NCI-H187 treated with DMSO at 0.1 percent for 48 hours (cell line): ENCODE measurements around the gene WDR4.
"Not testable (repeated sequence)": the region's sequence is repeated elsewhere in the genome, so short reads cannot be mapped to it uniquely, and the experiment has no call there.

ENCODE experiments used
- DNase-seq: peaks from one replicate; lab custom pipeline; 2025; lab: John Stamatoyannopoulos, UW

The WDR4 gene

DNA sequence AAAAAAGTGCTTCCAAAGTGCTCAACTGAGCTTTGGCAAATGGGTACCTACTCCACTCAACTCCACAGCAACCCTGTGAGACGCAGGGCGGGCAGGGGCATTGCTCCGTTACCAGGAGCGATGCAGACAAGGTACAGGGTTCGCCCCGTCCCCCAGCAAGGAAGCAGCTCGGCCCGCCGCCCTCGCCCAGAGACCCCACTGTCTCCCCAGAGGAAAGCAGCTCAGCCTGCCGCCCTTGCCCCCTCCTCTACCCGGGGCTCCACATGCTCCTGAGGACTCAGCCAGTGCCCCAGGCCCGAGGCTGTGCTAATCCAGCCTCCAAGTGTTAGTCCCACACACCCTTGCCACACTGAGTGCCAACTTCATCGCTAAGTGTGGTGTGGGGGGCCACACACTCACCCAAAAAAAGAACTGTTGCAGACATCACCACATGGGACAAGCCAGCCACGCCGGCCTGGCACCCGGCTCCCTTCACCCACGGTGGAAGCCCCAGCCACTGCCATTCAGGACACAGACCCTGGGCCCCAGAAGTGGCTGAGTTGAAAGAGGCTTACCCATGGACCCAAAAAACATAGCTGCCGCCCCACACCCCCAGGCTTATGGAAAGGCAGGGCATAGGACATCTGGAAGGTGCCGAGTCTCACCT is 26.3 kb downstream of the WDR4 start:
- no peak for DNase-seq

DNA sequence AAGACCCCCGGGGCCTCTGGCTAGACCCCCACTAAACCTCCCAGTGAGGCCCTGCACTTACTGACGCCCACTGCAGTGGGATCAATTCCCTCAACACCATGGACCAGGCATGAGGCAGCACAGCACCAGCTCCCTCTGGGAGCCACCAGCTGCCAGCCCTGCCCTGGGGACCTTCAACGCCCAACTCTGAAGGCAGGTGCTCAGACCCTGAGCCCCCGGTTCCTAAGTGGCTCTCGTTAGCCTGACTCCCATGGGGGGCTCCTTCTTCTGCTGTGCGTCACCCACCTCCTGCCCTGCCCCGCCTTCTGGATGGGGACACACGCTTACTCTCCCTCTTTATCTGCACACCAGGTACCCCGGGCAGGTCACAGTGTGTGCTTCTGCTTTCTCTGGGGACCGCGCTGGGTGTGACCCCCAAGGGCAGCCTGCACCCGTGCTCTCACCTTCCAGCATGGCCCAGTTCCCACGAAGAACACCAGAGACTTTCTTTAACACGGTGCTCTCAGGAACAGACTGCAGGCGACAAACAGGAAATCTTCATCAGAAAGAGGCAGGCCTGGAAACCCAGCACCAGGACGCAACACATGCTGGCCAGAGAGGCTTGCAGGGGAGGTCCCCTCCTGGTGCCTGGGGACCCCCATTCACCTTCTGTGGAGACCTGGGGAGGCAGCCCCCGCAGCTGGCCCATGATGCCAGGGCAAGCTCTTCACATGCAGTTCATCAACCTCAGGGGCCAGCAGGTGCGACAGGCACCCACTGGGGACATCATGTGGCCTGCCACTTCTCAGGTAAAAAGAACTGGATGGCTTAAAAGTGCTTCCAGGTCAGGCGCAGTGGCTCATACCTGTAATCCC is 27.3 kb downstream of the WDR4 start:
- no peak for DNase-seq

- no peak for DNase-seq
Measured at GRCh38 chr21:42850866-42851391, 28.4 kb downstream of the WDR4 start.

- DNase-seq, result no peak
Measured at GRCh38 chr21:42850463-42850862, 28.9 kb downstream of the WDR4 start.

DNA sequence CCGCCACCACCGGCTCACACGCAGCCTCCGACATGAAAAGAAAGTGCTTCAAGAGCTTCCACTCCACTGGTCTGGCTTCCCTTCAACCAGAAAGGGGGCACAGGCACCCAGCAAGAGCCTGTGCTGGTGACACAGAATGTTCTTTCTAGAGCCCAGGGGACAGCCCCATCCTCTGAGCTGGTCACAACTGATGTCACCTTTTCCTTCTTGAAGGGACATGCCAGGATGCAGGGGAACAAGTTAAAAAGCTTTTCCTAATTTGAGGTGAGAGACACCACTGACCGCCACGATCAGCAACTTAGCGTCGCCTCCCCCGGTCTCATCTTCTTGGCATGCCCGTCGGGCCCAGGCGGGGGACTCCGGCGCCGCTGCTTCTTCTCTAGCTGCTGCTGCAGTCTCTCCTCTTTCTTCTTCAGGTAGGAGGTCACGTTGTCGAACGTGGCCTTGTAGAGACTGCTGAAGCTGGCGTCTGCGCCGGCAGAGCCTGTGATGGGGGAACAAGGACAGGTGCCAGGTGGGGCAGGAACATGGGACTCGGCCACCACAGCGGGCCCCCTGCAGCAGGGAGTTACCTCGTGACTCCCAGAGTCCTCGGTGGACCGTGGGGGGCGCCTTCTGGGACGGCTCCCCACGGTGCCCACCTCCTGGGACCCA is 29.5 kb downstream of the WDR4 start:
- DNase-seq, result no peak

DNA sequence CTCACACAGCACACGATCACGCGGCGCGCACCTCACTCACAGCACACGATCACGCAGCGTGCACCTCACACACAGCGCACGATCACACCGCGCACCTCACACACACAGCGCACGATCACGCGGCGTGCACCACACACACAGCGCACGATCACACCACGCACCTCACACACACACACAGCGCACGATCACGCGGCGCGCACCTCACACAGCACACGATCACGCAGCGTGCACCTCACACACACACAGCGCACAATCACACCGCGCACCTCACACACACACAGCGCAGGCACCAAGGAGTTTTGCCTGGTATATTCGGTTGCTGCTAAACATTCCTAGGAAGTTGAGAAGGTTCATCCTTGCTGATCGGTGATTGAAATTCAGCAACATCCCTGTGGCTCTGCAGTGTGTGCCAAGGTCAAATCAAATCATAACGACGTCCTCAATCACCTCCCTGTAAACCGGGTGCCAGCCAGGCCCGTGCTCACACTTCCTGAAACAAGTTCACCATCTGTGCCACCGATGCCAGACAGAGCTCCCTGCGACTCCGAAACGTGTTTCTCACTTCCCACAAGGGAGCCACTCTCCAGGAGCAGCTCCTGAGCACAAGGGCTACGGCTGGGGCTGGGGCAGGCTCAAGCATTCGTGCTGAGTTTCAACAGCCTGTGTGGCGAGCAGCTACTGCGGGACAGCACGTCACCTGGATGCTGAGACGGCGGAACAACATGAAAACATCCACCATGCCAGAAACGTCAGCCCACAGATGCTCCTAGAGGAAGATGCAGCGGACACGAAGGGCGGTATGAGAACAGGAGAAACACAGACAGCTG is 30.2 kb downstream of the WDR4 start:
- no peak for DNase-seq

GRCh38 chr21:42848144-42848931 is 31.0 kb downstream of the WDR4 start:
- not testable (repeated sequence) for DNase-seq

DNA sequence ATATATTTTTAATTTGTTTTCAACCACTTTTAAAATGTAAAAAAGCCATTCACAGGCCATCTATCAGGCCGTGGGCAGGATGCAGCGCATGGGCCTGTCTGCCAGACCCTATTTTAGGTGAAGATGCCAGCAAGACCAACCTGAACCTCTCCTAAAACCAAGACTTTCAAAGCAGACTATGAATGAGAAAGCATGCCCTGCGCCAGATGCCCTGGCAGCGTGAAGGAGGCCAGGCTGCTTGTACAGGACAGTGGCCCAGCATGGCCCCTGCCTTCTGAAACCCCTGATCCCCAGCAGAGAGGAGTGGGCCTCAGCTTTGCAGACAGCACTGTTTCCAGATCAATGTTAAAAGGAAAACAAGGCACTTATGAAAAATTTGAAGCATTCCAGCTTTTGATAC is 31.6 kb downstream of the WDR4 start:
- DNase-seq, result no peak

DNA sequence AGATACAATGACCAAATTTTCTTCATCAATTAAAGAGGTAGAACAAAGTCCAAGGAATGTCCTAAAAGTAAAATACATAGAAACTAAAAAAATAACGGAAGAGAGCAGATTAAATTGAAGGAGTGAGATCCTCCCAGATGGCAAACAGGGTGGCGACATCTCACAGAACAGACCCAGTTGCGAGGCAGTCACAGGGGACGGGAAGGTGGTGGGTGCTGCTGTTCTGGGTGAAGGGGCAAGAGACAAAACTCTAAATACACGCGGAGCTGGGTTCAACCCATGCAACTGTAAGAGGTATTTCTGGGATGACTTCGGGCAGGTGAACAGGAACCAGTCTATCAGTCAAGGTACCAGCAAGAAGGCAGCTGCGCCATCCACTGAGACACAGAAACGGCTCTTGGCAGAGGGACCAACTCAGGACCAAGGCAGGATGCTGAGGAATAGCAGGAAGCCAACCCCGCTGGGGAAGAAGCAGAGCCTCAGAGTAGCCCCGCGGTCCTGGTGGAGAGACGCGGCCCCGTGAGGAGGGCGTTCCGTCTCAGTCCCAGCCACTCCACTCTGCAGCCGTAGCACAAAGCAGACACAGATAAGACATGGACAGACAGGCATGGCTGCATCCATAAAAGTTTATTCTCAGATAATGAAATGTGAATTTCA is 32.2 kb downstream of the WDR4 start:
- no peak for DNase-seq

- DNase-seq, result no peak
Measured at GRCh38 chr21:42846221-42846620, 33.1 kb downstream of the WDR4 start.

DNA sequence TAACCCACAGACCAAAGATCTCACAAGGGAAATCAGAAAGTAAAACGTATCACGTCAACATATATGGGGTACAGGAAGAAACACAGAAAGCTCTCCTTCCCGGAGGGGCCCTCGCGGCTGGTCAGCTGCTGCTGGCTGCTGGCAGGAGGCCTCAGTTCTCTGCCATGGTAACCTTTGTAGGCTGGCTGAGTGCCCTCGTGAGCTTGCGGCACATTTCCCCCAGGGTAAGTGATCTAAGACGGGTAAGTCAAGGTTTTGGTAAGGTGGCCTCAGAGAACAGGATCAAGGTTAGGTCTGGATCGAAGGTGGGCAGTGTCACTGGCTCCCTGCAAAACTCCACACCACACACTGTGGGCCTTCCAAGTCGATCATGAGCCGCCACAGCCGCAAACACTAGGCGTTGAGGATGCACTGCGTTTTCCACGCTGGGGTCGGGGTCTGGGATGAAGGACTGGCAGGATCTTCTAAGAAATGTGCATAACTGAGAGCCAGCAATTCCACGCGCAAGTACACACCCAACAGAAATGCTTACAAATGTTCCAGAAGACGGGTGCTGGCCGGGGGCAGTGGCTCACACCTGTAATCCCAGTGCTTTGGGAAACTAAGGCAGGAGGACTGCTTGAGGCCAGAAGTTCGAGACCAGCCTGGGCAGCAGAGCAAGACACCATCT is 33.9 kb downstream of the WDR4 start:
- no peak for DNase-seq

- no peak for DNase-seq
Measured at GRCh38 chr21:42844411-42845113, 34.8 kb downstream of the WDR4 start.

- DNase-seq, result no peak
Measured at GRCh38 chr21:42843056-42843455, 36.3 kb downstream of the WDR4 start.

DNA sequence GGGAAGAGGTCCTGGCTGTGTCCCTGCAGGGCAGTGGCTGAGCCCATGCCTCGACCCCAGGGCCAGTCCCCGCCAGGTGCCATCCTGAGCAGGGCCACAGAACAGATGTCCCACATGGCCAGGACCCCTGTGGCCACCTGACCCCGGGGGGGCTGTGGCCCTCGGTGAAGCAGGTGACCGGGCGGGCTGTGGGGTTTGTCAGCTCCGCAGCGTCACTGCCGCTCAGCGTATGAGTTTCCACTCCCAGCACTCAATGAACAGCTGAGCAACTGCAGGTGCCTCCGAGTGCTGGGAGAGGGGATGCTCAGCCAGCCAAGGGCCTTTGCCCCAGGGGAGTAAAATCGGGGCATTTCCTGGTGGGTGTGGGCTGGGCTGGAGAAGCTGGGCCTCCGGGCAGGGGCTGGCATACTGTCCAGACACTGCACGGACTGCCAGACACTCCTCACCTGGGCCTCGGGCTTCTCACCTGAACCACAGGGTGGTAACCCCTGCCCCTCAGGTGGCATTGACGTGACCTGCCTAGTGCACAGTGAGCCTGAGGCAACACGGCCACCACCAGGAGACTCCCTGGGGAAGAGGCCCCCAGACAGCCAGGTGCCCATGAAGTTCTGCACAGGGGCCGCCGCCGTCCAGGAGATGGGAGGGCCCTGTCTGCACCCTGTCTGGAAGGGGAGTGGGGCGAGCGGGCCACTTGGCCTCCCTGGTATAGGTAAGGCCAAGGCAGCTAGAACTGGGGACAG is 37.3 kb downstream of the WDR4 start:
- not testable (repeated sequence) for DNase-seq

- DNase-seq, result no peak
Measured at GRCh38 chr21:42841156-42841915, 38.0 kb downstream of the WDR4 start.

DNA sequence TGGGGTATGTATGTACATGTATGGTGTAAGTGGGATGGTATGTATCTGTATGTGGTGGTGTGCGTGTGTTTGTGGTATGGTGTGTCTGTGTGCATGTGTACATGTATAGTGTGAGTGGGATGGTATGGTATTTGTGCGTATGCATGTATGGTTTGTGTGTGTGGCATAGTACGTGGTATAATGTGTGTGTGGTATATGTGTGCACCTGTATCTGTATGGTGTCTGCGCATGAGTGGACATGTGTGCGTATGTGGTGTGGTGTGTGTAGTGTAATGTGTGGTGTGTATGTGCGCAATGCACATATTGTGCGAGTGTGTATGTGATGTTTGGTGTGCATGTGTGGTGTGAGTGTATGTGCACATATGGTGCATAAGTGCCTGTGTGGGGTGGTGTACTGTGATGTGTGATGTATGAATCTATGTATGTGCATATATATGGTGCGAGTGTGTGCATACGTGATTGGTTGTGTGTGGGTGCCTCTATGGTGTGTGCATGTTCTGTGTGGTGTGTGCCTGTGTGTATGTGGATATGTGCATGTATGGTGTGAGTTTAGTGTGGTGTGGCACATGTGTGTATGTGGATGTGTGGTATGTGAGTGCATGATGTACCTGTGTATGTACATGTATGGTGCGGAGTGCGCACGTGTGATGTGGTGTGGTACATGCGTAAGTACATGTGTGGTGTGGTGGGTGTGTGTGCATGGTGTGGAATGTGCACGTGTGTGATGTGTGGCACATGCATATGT is 38.8 kb downstream of the WDR4 start:
- no peak for DNase-seq
